Panc1 (cell line): ENCODE results near the gene RALGAPB. TPM values are rescaled to one million over a fixed set of nuclear protein-coding genes. Genes with fewer than 3 reads are reported as not detected.

Source experiments
- ATAC-seq: fragments of 200-7000 bp; cut with Tn5 transposase; 2 replicates; pipeline ENCODE4 v1.9.1; 2020; ENCODE audit warnings: mild to moderate bottlenecking, moderate library complexity
- BruUV-seq: library from RNA; stranded (reverse); fragments of 400-500 nt; replicated peaks from 2 replicates; lab custom pipeline; 2021; lab: Mats Ljungman, UMichigan
- CTCF ChIA-PET: fragments of 300-600 bp; sonication (Branson Sonifier 250); formaldehyde crosslinking; loops from one replicate; lab custom pipeline; 2022; ENCODE audit warnings: antibody characterized with exemption; lab: Charles Lee
- POLR2A ChIA-PET: fragments of 300-600 bp; sonication (Branson Sonifier 250); formaldehyde crosslinking; loops from one replicate; lab custom pipeline; 2022; ENCODE audit warnings: antibody characterized with exemption; lab: Charles Lee
- DNase-seq: peaks from one replicate; pipeline ENCODE4 v3.0.0-alpha.2; 2010; ENCODE audit warnings: low read depth, low spot score
- H3K27ac ChIP-seq: 2 replicates; pipeline ENCODE4 v1.5.1; 2011; ENCODE audit warnings: mild to moderate bottlenecking, low read length, inconsistent platforms
- H3K27me3 ChIP-seq: fragments of 200-500 bp; sonication (Bioruptor generic); 2 replicates; pipeline ENCODE4 v1.6.0; 2014; ENCODE audit warnings: low read length, inconsistent platforms; ENCODE audit not compliant: control insufficient read depth, insufficient read depth
- H3K36me3 ChIP-seq: fragments of 200-500 bp; sonication (Bioruptor generic); 2 replicates; pipeline ENCODE4 v1.5.1; 2014; ENCODE audit warnings: inconsistent platforms, mild to moderate bottlenecking, low read length, moderate library complexity; ENCODE audit not compliant: control insufficient read depth, insufficient read depth
- H3K4me1 ChIP-seq: 2 replicates; pipeline ENCODE4 v1.5.1; 2011; ENCODE audit warnings: inconsistent platforms, mild to moderate bottlenecking, low read length, moderate library complexity; ENCODE audit not compliant: control insufficient read depth, insufficient read depth
- H3K4me3 ChIP-seq, 2 experiments: 2 replicates each; pipeline ENCODE4 v1.5.1; 2011 to 2012; ENCODE audit warnings: low read depth in 2 of 2, low read length in 2 of 2, mild to moderate bottlenecking in 2 of 2, inconsistent platforms in 1 of 2, moderate library complexity in 1 of 2
- H3K9me3 ChIP-seq: fragments of 200-500 bp; sonication (Bioruptor generic); 2 replicates; pipeline ENCODE4 v1.5.1; 2014; ENCODE audit warnings: low read depth, mild to moderate bottlenecking, inconsistent platforms, low read length, moderate library complexity; ENCODE audit not compliant: control insufficient read depth, insufficient read depth
- CTCF ChIP-seq: fragments of 450-650 bp; IDR thresholded peaks from 2 replicates; pipeline ENCODE4 v1.5.1; 2017; ENCODE audit warnings: mild to moderate bottlenecking
- POLR2AphosphoS5 ChIP-seq: IDR thresholded peaks from 2 replicates; pipeline ENCODE4 v1.6.1; 2012; ENCODE audit warnings: mild to moderate bottlenecking, low read depth, low read length, moderate library complexity
- REST ChIP-seq, 2 experiments: IDR thresholded peaks; 2 replicates each; pipeline ENCODE4 v1.6.1; 2011 to 2012; ENCODE audit warnings: low read depth in 2 of 2, control low read depth in 1 of 2, low read length in 1 of 2, mild to moderate bottlenecking in 1 of 2, moderate library complexity in 1 of 2; ENCODE audit not compliant: insufficient read depth in 1 of 2
- SIN3A ChIP-seq: IDR thresholded peaks from 2 replicates; pipeline ENCODE4 v1.6.1; 2012; ENCODE audit warnings: low read depth, mild to moderate bottlenecking, low read length, moderate library complexity, borderline replicate concordance; ENCODE audit not compliant: insufficient read depth
- TCF7L2 ChIP-seq: IDR thresholded peaks from 2 replicates; pipeline ENCODE4 v1.6.1; 2011; ENCODE audit warnings: mild to moderate bottlenecking, low read depth, low read length, inconsistent platforms
- in situ Hi-C: cut with HindIII; loops from 2 replicates; pipeline ENCODE4 v1.10.0; 2016; ENCODE audit warnings: low sequenced_read_pairs, low pct_unique_long_range_greater_than_20kb
- intact Hi-C: fragments of 100-400 bp; cut with micrococcal nuclease; formaldehyde crosslinking; loops from one replicate; pipeline ENCODE4 v1.10.0; 2022; ENCODE audit not compliant: unreplicated experiment
- total RNA-seq: library from RNA; stranded (reverse); gene quantifications from one replicate; pipeline ENCODE4 v1.2.1, GENCODE V29; 2021; ENCODE audit not compliant: unreplicated experiment

RALGAPB gene
- total RNA-seq, 1 experiment from 2014 or later: 33.1 TPM

GRCh38 chr20:38424401-38424800, 48.2 kb upstream of the RALGAPB start:
- POLR2A ChIA-PET: no interaction called here
- Histone ChIP-seq H3K27me3 (no peaks in the 10 kb centered on the region), H3K4me1 (0 out of 2 replicates have a peak, but pooled peaks cover 3% of the 10 kb centered on the region), H3K27ac (no peak overlapping the region), H3K36me3 (peaks cover 50% of the 10 kb centered on the region), H3K4me3 (no peak overlapping the region), H3K9me3 (no peaks in the 10 kb centered on the region)
- intact Hi-C loops (no loop called here), in situ Hi-C loops (no loop called here)
- no TSS peak for BruUV-seq
- CTCF ChIA-PET: no interaction called here
- ATAC-seq: no peak
- DNase-seq: no peak
- TF ChIP-seq CTCF (no peak), POLR2AphosphoS5 (peak; percentile 47; the same call in 1 of the 2 replicates), TCF7L2 (no peak)

GRCh38 chr20:38426006-38426897, 46.4 kb upstream of the RALGAPB start:
- H3K36me3 ChIP-seq: peaks cover 45% of the 10 kb centered on the region
- ATAC-seq (no peak), DNase-seq (no peak)
- TF ChIP-seq SIN3A (no peak), REST (IDR thresholded peaks at IDR 0.05; ENCODE audit: insufficient read depth in 1 of 2, low read depth in 2 of 2, low read length in 1 of 2) (no peak), POLR2AphosphoS5 (no peak), CTCF (no peak), TCF7L2 (no peak)
- no TSS peak for BruUV-seq
- ChIA-PET POLR2A (no interaction called here), CTCF (no interaction called here)
- H3K4me3 ChIP-seq: no peak overlapping the region
- 0 out of 2 replicates have a peak, but pooled peaks cover 3% of the 10 kb centered on the region for H3K4me1 ChIP-seq
- no peak overlapping the region for H3K27ac ChIP-seq
- H3K27me3 ChIP-seq: no peaks in the 10 kb centered on the region
- intact Hi-C loops: no loop called here
- in situ Hi-C loops: no loop called here
- H3K9me3 ChIP-seq: no peaks in the 10 kb centered on the region
